ENCODE measurements around the gene TANGO6.

Gene TANGO6

GRCh38 chr16:68814516-68814915, 28.8 kb upstream of the TANGO6 start:
- DNase-seq (ENCODE audit: low read depth), result no peak
- TF ChIP-seq CTCF (IDR thresholded peaks at IDR 0.05; ENCODE audit: low read depth, low read length, missing control alignments), result no peak
- in situ Hi-C loops (cut with HindIII; ENCODE audit: low sequenced_read_pairs), result no loop called here
- no peak overlapping the region for H3K4me3 ChIP-seq (ENCODE audit: low read depth, low read length)

GRCh38 chr16:68823401-68824135, 19.8 kb upstream of the TANGO6 start:
- H3K4me3 ChIP-seq (ENCODE audit: low read depth, low read length), result no peak overlapping the region
- TF ChIP-seq CTCF (IDR thresholded peaks at IDR 0.05; ENCODE audit: low read depth, low read length, missing control alignments), result no peak
- in situ Hi-C loops (cut with HindIII; ENCODE audit: low sequenced_read_pairs), result loop anchor here (5.0 kb wide), 1 partner anchor 79 kb away; no protein-coding TSS in a partner anchor
- DNase-seq (ENCODE audit: low read depth), result peak; percentile 57

GRCh38 chr16:68825427-68825826, 17.9 kb upstream of the TANGO6 start:
- DNase-seq (ENCODE audit: low read depth), result no peak
- TF ChIP-seq CTCF (IDR thresholded peaks at IDR 0.05; ENCODE audit: low read depth, low read length, missing control alignments), result no peak
- H3K4me3 ChIP-seq (ENCODE audit: low read depth, low read length), result no peak overlapping the region
- in situ Hi-C loops (cut with HindIII; ENCODE audit: low sequenced_read_pairs), result no loop called here

GRCh38 chr16:68826652-68827051, 16.7 kb upstream of the TANGO6 start:
- no peak for TF ChIP-seq CTCF (IDR thresholded peaks at IDR 0.05; ENCODE audit: low read depth, low read length, missing control alignments)
- H3K4me3 ChIP-seq (ENCODE audit: low read depth, low read length), result no peak overlapping the region
- in situ Hi-C loops (cut with HindIII; ENCODE audit: low sequenced_read_pairs), result no loop called here
- no peak for DNase-seq (ENCODE audit: low read depth)

- in situ Hi-C loops (cut with HindIII; ENCODE audit: low sequenced_read_pairs), result no loop called here
- no peak for DNase-seq (ENCODE audit: low read depth)
Measured at GRCh38 chr16:68833251-68833650, 10.1 kb upstream of the TANGO6 start.

GRCh38 chr16:68834550-68834949, 8.8 kb upstream of the TANGO6 start:
- TF ChIP-seq CTCF (IDR thresholded peaks at IDR 0.05; ENCODE audit: low read depth, low read length, missing control alignments), result no peak
- DNase-seq (ENCODE audit: low read depth), result no peak
- in situ Hi-C loops (cut with HindIII; ENCODE audit: low sequenced_read_pairs), result no loop called here
- no peak overlapping the region for H3K4me3 ChIP-seq (ENCODE audit: low read depth, low read length)

More at GRCh38 chr16:68833251-68833650, 10.1 kb upstream of the TANGO6 start:
- TF ChIP-seq CTCF (IDR thresholded peaks at IDR 0.05; ENCODE audit: low read depth, low read length, missing control alignments), result no peak
- H3K4me3 ChIP-seq (ENCODE audit: low read depth, low read length), result no peak overlapping the region
